GM12878 (cell line): Measurements from ENCODE around the gene CAMK1. TPM values are rescaled to one million over a fixed set of nuclear protein-coding genes. Genes with fewer than 3 reads are reported as not detected.
A peak's percentile ranks its signal among the peaks of the same experiment; 100 is the strongest.

ENCODE experiments used
- ATAC-seq: fragments of 200-7000 bp; cut with Tn5 transposase; 3 replicates; pipeline ENCODE4 v1.9.1; 2020; ENCODE audit warnings: mild to moderate bottlenecking, moderate library complexity
- BruUV-seq: library from RNA; stranded (reverse); fragments of 400-500 nt; replicated peaks from 2 replicates; lab custom pipeline; 2021; lab: Mats Ljungman, UMichigan
- CTCF ChIA-PET: fragments of 300-600 bp; sonication (Branson Sonifier 250); formaldehyde crosslinking; extraction: SDS; loops from one replicate; lab custom pipeline; 2021; ENCODE audit warnings: inconsistent platforms; lab: Yijun Ruan, JAX
- POLR2A ChIA-PET: fragments of 350-600 bp; formaldehyde crosslinking; extraction: SDS; loops from one replicate; lab custom pipeline; 2021; ENCODE audit warnings: inconsistent platforms; lab: Charles Lee
- RAD21 ChIA-PET: fragments of 300-600 bp; sonication (Branson Sonifier 250); formaldehyde crosslinking; loops from one replicate; lab custom pipeline; 2023; ENCODE audit warnings: antibody characterized with exemption; ENCODE audit not compliant: unreplicated experiment; lab: Charles Lee
- SMC1A ChIA-PET: fragments of 300-600 bp; sonication (Branson Sonifier 250); formaldehyde crosslinking; loops from one replicate; lab custom pipeline; 2023; ENCODE audit not compliant: unreplicated experiment, uncharacterized antibody; lab: Charles Lee
- DNase-seq: peaks from one replicate; pipeline ENCODE4 v3.0.0-alpha.2; 2011; ENCODE audit warnings: low read depth, low spot score
- FAIRE-seq: peaks from 3 replicates; lab custom pipeline; 2011; peaks lifted over from hg19 to GRCh38; lab: Jason Lieb, UNC
- H2AFZ ChIP-seq: 2 replicates; pipeline ENCODE4 v1.6.0; 2011; ENCODE audit warnings: low read depth, low read length, control low read depth; ENCODE audit not compliant: control insufficient read depth
- H3K27ac ChIP-seq: 2 replicates; pipeline ENCODE4 v1.5.1; 2011; ENCODE audit warnings: control low read depth; ENCODE audit not compliant: control insufficient read depth, insufficient read depth
- H3K27me3 ChIP-seq, 2 experiments: replicated peaks in 1 of 2; 2 replicates each; pipeline versions ENCODE4 v1.6.0 to v1.6.1; 2011; ENCODE audit warnings: low read length in 1 of 2; ENCODE audit not compliant: control insufficient read depth in 2 of 2, insufficient read depth in 2 of 2
- H3K36me3 ChIP-seq, 2 experiments: 2 replicates each; pipeline ENCODE4 v1.5.1; 2011; ENCODE audit warnings: low read length in 1 of 2; ENCODE audit not compliant: control insufficient read depth in 2 of 2, insufficient read depth in 2 of 2
- H3K4me1 ChIP-seq: 2 replicates; pipeline ENCODE4 v1.6.1; 2011; ENCODE audit warnings: mild to moderate bottlenecking, low read length, moderate library complexity, mixed read lengths; ENCODE audit not compliant: control insufficient read depth, insufficient read depth
- H3K4me2 ChIP-seq: 2 replicates; pipeline ENCODE4 v1.6.0; 2011; ENCODE audit warnings: control low read depth; ENCODE audit not compliant: control insufficient read depth, insufficient read depth
- H3K4me3 ChIP-seq: fragments of 200-600 bp; sonication (generic); 2 replicates; pipeline ENCODE4 v1.5.1; 2016
- H3K79me2 ChIP-seq: 2 replicates; pipeline ENCODE4 v1.6.0; 2011; ENCODE audit warnings: low read length; ENCODE audit not compliant: control insufficient read depth, insufficient read depth
- H3K9ac ChIP-seq: 2 replicates; pipeline ENCODE4 v1.8.0; 2011; ENCODE audit warnings: low read length, control low read depth, mixed read lengths; ENCODE audit not compliant: control insufficient read depth, insufficient read depth
- H3K9me3 ChIP-seq: replicated peaks from 3 replicates; pipeline ENCODE4 v1.5.1; 2011; ENCODE audit warnings: mild to moderate bottlenecking, low read length; ENCODE audit not compliant: control insufficient read depth, insufficient read depth
- H4K20me1 ChIP-seq: 2 replicates; pipeline ENCODE4 v1.6.0; 2011; ENCODE audit not compliant: control insufficient read depth, insufficient read depth
- BRCA1 ChIP-seq: IDR thresholded peaks from 2 replicates; pipeline ENCODE4 v1.6.1; 2011; ENCODE audit warnings: low read depth, low read length, improper control_type of control experiment
- CHD1 ChIP-seq: IDR thresholded peaks from 2 replicates; pipeline ENCODE4 v1.6.1; 2012; ENCODE audit warnings: low read depth, low read length, improper control_type of control experiment
- ESRRA ChIP-seq: IDR thresholded peaks from 2 replicates; pipeline ENCODE4 v1.6.1; 2012; ENCODE audit warnings: mild to moderate bottlenecking, low read length, improper control_type of control experiment
- FOXM1 ChIP-seq: IDR thresholded peaks from 2 replicates; pipeline ENCODE4 v1.6.1; 2012; ENCODE audit warnings: low read depth, mild to moderate bottlenecking, inconsistent platforms, low read length, moderate library complexity
- HCFC1 ChIP-seq: fragments of 150-350 bp; IDR thresholded peaks from 2 replicates; pipeline ENCODE4 v1.6.1; 2014; ENCODE audit warnings: low read length
- LARP7 ChIP-seq: fragments of 450-650 bp; IDR thresholded peaks from 2 replicates; pipeline ENCODE4 v1.6.1; 2017; ENCODE audit warnings: mild to moderate bottlenecking
- MEF2A ChIP-seq: IDR thresholded peaks from 2 replicates; pipeline ENCODE4 v1.6.1; 2011; ENCODE audit warnings: low read depth, mild to moderate bottlenecking, low read length, moderate library complexity; ENCODE audit not compliant: insufficient read depth
- POLR2A ChIP-seq: IDR thresholded peaks from 2 replicates; pipeline ENCODE4 v1.6.1; 2011; ENCODE audit warnings: low read depth, mild to moderate bottlenecking, low read length
- PRDM15 ChIP-seq: fragments of 450-650 bp; formaldehyde crosslinking; IDR thresholded peaks from 2 replicates; pipeline ENCODE4 v1.4.0; 2020; ENCODE audit warnings: mild to moderate bottlenecking, moderate library complexity
- RAD21 ChIP-seq: IDR thresholded peaks from 2 replicates; pipeline ENCODE4 v1.6.1; 2011; ENCODE audit warnings: mild to moderate bottlenecking, low read depth, low read length, moderate library complexity; ENCODE audit not compliant: insufficient read depth
- ZNF274 ChIP-seq: IDR thresholded peaks from one replicate; pipeline ENCODE4 v1.8.0; 2011; ENCODE audit not compliant: insufficient read length, insufficient read depth
- ZNF687 ChIP-seq: fragments of 450-650 bp; IDR thresholded peaks from 2 replicates; pipeline ENCODE4 v1.6.1; 2017; ENCODE audit warnings: mild to moderate bottlenecking, moderate library complexity
- WGBS: methylation state at CpG from one replicate; pipeline ENCODE4 v1.1.6; 2016; ENCODE audit warnings: low lambda C conversion rate; ENCODE audit not compliant: insufficient replicate concordance, insufficient coverage; ENCODE audit errors: missing lambda C conversion rate; 5-methylcytosine and 5-hydroxymethylcytosine counted together
- in situ Hi-C: fragments of 300-500 bp; cut with MboI; formaldehyde crosslinking; loops from 9 replicates; pipeline ENCODE4 v1.14.3; 2018; ENCODE audit warnings: mixed read lengths
- intact Hi-C: fragments of 100-400 bp; cut with micrococcal nuclease; formaldehyde crosslinking; loops from one replicate; pipeline ENCODE4 v1.14.2; 2022; ENCODE audit not compliant: unreplicated experiment
- polyA plus RNA-seq, 11 experiments: library from polyadenylated mRNA; depleted of rRNA in 4 of 11; unstranded in 6 of 11; stranded (reverse) in 5 of 11; fragments of >200 nt; fragmentation: Nextera tagmentation in 4 of 11; fragmentation: Illumina TruSeq in 1 of 11; extraction: Ambion mirVana in 4 of 11; extraction: Trizol in 1 of 11; gene quantifications; 1 replicate in 1 of 11; 2 replicates in 10 of 11; pipeline versions ENCODE4 v1.2.1 to v1.2.3, GENCODE V29; 2011 to 2016; ENCODE audit warnings: inconsistent platforms in 2 of 11, missing spikeins in 2 of 11, low read depth in 1 of 11
- total RNA-seq, 4 experiments: library from RNA; depleted of rRNA in 3 of 4; stranded (reverse); fragments of >200 nt in 3 of 4; fragmentation: Illumina TruSeq in 1 of 4; extraction: Trizol in 1 of 4; gene quantifications; 2 replicates each; pipeline versions ENCODE4 v1.2.1 to v1.2.3, GENCODE V29; 2013 to 2021

CAMK1 gene
- total and polyA plus RNA-seq, 10 of the 15 experiments (the other 5 are each of a cell fraction or from before 2014, with no cell fraction given): 0.24 to 2.1 (median 0.51) TPM; not detected in 2

DNA sequence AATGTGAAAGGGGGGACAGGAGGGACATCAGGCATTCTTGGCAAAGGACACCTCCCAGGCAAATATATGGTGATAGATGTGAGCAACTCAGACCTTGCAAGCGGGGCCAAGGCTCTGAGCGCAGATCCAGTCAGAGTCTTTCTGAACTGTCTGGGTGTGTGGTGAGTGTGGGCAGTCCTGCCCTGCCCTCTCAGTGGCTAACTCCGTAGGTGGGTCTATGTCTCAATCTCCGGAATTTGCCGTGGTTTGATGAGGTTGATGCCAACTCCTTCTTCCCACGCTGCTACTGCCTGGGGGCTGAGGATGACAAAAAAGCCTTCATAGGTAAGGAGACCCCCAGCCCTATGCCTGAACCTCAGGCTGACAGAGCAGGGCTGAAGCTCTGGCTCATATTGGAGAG, 47.7 kb upstream of the CAMK1 start:
- no peaks in the 10 kb centered on the region; a peak in 2 of 4 replicates for H3K36me3 ChIP-seq
- ChIA-PET POLR2A (interaction anchor here (1.1 kb wide), 1 partner anchor 13 kb away, joined by 3 read pairs; no protein-coding TSS in a partner anchor), SMC1A (no interaction called here), CTCF (no interaction called here), RAD21 (no interaction called here)
- no peaks in the 10 kb centered on the region for H3K79me2 ChIP-seq
- 82% methylated on average over 6 of the region's 6 CpGs for WGBS
- H2AFZ ChIP-seq: no peak overlapping the region
- no TSS peak for BruUV-seq
- H3K4me3 ChIP-seq: no peak overlapping the region
- no peaks in the 10 kb centered on the region for H3K4me1 ChIP-seq
- in situ Hi-C loops: no loop called here
- H3K27me3 ChIP-seq: no peaks in the 10 kb centered on the region
- FAIRE-seq (no peak), DNase-seq (no peak), ATAC-seq (no peak)
- no peak overlapping the region for H3K27ac ChIP-seq
- intact Hi-C loops: no loop called here
- TF ChIP-seq RAD21 (no peak), POLR2A (0 out of 2 replicates have a peak, but pooled peaks have one; percentile 18), ESRRA (no peak), BRCA1 (no peak)
- H3K9ac ChIP-seq: no peak overlapping the region
- H3K4me2 ChIP-seq: no peak overlapping the region
- no peaks in the 10 kb centered on the region for H3K9me3 ChIP-seq
- no peaks in the 10 kb centered on the region for H4K20me1 ChIP-seq

GRCh38 chr3:9815986-9816385, 46.2 kb upstream of the CAMK1 start:
- no peak; the same call in 2 of the 3 replicates for ATAC-seq
- no peak overlapping the region for H3K9ac ChIP-seq
- no peak for TF ChIP-seq CHD1
- no peak for TF ChIP-seq HCFC1
- TF ChIP-seq LARP7: no peak
- no peak for TF ChIP-seq MEF2A
- no peak for TF ChIP-seq FOXM1
- no peak for TF ChIP-seq ZNF274
- no peak for TF ChIP-seq PRDM15
- TF ChIP-seq ZNF687: no peak

More at GRCh38 chr3:9815986-9816385, 46.2 kb upstream of the CAMK1 start:
- Histone ChIP-seq H3K4me1 (no peaks in the 10 kb centered on the region), H3K36me3 (no peaks in the 10 kb centered on the region; a peak in 2 of 4 replicates), H3K27me3 (no peaks in the 10 kb centered on the region), H3K4me2 (no peak overlapping the region), H4K20me1 (no peaks in the 10 kb centered on the region), H3K27ac (no peak overlapping the region), H3K79me2 (no peaks in the 10 kb centered on the region), H3K9me3 (no peaks in the 10 kb centered on the region), H2AFZ (no peak overlapping the region), H3K4me3 (no peak overlapping the region)
- POLR2A ChIA-PET: no interaction called here
- intact Hi-C loops: loop anchor here (1.0 kb wide), 1 partner anchor 39 kb away; no protein-coding TSS in a partner anchor
- in situ Hi-C loops: no loop called here
- 98% methylated on average over 9 of the region's 9 CpGs for WGBS
- RAD21 ChIA-PET: no interaction called here
- CTCF ChIA-PET: no interaction called here
- no peak for DNase-seq
- SMC1A ChIA-PET: no interaction called here
- no TSS peak for BruUV-seq
- no peak for FAIRE-seq
